GM18873 (cell line): ENCODE results near the gene PLD4.
"Not testable (repeated sequence)": the region's sequence is repeated elsewhere in the genome, so short reads cannot be mapped to it uniquely, and the experiment has no call there.

Source experiments
- ATAC-seq: cut with Tn5 transposase; IDR thresholded peaks from one replicate; pipeline ENCODE4 v1.9.1; 2021; ENCODE audit warnings: mild to moderate bottlenecking, moderate library complexity, moderate number of reproducible peaks; ENCODE audit not compliant: unreplicated experiment, low FRiP score

The PLD4 gene

GRCh38 chr14:104924421-104925213 is at the start of gene PLD4:
Gene PLD4 (plus strand): TSS chr14:104924879. CDS start chr14:104927141, 2,262 bp downstream.
- no peak for ATAC-seq

DNA sequence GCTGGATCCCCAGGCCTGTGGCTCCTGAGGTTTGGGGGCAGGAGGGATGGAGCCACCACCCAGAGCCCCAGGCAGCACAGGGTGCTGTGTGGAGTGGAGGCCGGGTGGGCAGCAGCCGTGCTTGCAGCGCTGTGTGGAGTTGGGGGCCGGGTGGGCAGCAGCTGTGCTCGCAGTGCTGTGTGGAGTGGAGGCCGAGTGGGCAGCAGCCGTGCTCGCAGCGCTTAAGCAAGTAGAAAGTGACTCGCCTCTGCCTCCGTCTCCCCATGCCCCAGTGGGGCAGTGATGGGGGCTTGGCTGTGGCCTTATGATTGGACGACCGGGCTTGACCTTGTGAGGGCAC is 49.3 kb upstream of the PLD4 start:
- ATAC-seq = no peak

DNA sequence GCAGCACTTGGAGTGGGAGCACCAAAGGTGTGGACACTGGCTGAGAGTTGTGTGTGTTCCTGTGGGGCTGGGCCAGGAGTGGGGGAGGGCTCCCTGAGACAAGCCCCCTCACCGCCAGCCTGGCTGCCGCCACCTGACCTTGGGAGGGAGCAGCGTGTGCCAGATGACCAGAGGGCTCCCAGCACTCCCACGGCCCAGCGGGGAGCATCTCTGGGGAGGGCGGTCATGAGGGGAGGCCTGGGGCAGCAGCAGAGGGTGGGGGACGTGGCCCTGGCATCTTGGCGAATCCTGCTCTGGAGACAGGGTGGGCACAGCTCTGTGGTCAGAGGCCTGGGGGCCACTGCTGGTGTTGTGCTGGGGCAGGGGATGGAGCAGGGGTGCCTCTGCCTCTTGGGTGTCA is 48.9 kb upstream of the PLD4 start:
- no peak for ATAC-seq

- ATAC-seq = no peak
Measured at GRCh38 chr14:104876251-104876699, 48.4 kb upstream of the PLD4 start.

GRCh38 chr14:104877066-104877805 is 47.4 kb upstream of the PLD4 start:
- ATAC-seq = no peak

GRCh38 chr14:104877806-104878550 is 46.7 kb upstream of the PLD4 start:
- ATAC-seq = no peak

GRCh38 chr14:104878582-104878981 is 46.1 kb upstream of the PLD4 start:
- ATAC-seq = no peak

DNA sequence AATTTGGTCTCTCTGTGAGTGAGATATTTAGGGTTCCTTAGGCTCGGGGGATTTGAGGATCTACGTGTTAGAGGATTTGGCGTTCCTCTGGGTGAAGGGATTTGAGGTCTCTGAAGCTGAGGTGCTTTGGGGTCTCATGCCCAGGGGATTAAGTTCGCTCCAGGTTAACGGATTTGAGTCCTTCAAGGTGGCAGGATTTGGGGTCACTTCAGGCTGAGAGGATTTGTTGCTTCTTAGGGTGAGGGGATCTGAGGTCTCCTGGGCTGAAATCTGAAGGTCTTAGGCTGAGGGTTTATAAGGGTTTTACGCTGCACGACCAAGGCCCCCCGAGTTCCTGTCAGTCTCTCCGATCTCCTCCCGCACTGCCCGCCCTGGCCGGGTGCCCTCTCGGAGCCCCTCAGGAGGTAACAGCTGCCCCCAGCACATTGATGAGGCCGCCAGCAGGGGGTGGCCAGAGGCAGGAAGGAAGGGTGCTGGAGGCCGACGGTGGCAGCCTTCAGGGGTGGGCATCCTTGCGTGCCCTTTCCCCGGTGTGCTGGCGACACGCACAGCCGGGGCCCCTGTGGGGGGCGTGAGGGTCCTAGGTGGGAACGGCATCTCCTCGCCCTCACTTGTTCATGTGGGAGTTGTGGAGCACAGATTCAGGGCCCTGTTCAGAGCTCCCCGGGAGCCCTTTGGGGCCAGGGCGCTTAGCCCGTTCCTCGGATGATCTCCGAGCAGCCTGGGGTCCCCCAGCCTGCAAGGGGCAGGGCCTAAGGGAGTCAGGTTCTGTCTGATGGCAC is 45.3 kb upstream of the PLD4 start:
- ATAC-seq = no peak

- ATAC-seq = no peak
Measured at GRCh38 chr14:104879983-104880565, 44.6 kb upstream of the PLD4 start.

DNA sequence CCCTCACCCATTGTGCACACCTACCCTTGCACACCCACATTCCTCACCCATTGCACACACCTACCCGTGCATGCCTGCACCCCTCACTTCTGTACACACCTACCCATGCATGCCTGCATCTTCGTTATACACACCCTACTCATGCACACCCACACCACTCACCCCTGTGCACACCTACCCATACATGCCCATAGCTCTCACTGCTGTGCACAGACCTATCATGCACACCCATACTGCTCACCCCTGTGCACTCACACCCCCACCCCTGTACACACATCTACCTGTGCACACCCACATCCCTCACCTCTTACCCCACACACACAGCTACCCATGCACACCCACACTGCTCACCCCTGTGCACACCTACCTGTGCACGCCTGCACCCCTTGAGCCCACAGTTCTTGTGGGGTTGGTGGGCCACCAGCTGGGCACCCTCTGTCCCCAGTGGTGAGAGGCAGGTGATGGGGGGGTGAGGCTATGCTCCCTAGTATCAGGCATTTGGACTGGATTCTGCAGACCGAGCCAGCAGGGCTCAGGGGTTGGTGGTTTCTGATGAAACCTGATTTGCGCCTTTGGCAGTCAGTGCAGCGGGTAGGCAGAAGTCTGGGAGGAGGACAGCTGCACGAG is 44.0 kb upstream of the PLD4 start:
- no peak for ATAC-seq

- ATAC-seq = no peak
Measured at GRCh38 chr14:104881369-104881979, 43.2 kb upstream of the PLD4 start.

DNA sequence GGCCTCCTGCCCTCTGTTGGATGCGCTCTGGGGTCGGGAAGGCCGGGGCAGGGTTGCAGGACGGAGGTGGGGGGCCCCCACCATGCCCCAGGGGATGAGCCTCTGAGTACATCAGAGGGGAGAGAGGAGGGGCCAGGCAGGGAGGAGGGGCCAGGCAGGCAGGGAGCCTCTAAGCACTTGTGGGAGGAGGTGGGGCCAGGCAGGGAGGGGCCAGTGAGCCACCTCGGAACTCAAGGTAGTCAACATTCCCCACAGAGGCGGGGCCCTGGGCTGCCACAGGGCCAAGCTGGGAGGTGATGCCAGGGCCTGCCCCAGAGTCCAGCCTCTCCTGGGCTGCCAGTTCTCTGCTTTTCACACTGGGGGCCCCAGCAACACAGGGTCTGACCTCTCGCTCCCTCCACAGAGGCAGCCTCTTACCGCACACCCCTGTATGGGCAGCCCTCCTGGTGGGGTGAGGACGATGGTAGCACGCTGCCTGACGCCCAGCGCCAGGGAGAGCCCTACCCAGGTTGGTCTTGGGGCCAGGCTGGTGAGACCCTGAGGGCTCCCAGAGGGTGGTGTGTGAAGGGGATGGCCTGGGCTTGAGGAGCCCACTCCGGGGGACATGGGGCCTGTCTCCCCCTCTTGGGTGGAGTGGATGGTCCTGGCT is 42.2 kb upstream of the PLD4 start:
- no peak for ATAC-seq

DNA sequence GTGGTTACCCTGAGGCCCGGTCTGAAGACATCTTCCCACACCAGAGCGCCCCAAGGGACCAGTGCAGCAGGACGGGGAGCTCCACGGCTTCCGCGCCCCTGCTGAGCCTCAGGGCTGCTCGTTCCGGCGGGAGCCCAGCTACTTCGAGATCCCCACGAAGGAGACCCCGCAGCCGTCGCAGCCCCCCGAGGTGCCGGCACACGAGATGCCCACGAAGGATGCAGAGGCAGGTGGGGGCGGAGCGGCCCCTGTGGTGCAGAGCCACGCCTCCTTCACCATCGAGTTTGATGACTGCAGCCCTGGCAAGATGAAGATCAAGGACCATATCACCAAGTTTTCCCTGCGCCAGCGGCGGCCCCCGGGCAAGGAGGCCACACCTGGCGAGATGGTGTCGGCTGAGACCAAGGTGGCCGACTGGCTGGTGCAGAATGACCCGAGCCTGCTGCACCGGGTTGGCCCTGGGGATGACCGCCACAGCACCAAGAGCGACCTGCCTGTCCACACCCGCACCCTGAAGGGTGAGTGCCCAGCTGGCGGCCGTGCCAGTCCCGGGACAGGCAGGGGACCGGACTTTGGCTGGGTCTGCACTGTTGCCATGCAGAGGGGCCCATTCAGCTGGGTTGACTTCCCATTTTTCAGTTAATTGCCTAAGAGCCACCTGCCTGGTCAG is 41.6 kb upstream of the PLD4 start:
- no peak for ATAC-seq

DNA sequence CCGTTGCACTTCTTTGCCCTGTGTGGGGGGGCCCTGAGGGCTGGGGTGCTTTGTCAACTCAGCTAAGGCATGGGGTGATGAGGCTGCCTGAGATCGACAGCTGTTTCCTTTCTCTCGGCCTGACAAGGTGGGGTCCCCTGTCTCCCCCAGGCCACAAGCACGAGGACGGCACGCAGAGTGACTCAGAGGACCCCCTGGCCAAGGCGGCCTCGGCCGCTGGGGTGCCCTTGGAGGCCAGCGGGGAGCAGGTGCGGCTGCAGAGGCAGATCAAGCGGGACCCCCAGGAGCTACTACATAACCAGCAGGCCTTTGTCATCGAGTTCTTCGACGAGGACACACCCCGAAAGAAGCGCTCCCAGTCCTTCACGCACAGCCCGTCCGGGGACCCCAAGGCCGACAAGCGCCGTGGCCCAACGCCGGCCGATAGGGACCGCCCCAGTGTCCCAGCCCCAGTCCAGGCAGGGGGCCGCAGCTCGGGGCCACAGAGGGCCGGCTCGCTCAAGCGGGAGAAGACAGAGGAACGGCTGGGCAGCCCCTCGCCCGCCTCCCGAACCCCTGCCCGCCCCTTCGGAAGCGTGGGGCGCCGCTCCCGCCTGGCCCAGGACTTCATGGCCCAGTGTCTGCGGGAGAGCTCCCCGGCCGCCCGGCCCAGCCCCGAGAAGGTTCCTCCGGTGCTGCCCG is 40.9 kb upstream of the PLD4 start:
- ATAC-seq = no peak

DNA sequence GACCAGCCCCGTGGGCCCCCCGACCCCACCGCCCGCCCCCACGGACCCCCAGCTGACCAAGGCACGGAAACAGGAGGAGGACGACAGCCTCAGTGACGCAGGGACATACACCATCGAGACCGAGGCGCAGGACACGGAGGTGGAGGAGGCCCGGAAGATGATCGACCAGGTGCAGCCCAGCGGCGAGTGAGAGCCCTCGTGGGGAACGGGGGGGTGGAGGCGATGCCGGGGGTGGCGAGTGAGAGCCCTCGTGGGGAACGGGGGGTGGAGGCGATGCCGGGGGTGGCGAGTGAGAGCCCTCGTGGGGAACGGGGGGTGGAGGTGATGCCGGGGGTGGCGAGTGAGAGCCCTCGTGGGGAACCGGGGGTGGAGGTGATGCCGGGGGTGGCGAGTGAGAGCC is 40.3 kb upstream of the PLD4 start:
- ATAC-seq = not testable (repeated sequence)

DNA sequence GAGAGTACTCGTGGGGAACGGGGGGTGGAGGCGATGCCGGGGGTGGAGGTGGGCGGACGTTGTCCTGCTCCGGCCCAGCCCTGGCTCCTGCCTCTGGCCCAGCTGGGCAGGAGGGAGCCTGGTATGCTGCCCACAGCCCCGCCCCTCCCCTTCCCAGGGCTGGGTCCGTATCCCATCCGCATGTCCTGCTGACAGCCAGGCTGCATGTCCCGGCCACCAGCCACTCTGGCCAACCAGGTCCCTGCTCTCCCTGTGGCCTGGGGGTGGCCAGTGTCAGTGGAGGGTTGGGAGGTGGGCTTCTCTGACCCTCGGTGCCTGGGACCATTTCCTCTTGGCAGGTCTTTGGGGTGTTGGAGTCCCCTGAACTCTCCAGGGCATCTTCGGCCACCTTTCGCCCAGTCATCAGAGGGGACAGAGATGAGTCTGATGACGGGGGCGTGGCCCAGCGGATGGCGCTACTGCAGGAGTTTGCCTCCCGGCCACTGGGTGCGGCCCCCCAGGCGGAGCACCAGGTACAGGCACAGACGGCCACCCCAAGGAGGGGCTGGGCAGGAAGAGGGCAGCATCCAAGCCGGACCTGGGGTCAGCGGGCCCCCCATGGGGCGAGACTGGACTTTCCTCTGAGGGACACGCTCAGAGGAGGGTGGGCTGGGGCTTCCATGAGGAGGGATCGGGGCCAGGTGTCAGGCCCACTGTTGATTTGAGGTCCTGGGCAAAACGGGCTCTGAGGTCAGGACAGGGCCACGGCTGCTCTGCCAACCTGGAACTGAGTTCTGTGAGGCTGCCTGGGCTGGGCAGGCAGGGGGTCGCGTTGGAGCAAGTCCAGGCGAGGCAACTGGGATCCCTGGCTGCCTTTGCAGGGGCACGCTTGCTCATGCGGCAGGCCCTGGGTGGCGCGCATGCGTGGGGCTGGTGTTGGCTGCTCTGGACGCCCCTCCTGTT is 39.4 kb upstream of the PLD4 start:
- ATAC-seq = no peak
